22Rv1 (cell line): ENCODE data around the gene KIZ.

Experiments
- ZFX ChIP-seq: fragments of 450-650 bp; IDR thresholded peaks from 2 replicates; pipeline ENCODE4 v1.6.1; 2017; ENCODE audit warnings: antibody characterized with exemption, borderline replicate concordance
- TF ChIP-seq, protein P1 (sequence below): fragments of 450-650 bp; IDR thresholded peaks from 2 replicates; pipeline ENCODE4 v1.5.1; 2017; ENCODE audit warnings: mild to moderate bottlenecking

DNA sequence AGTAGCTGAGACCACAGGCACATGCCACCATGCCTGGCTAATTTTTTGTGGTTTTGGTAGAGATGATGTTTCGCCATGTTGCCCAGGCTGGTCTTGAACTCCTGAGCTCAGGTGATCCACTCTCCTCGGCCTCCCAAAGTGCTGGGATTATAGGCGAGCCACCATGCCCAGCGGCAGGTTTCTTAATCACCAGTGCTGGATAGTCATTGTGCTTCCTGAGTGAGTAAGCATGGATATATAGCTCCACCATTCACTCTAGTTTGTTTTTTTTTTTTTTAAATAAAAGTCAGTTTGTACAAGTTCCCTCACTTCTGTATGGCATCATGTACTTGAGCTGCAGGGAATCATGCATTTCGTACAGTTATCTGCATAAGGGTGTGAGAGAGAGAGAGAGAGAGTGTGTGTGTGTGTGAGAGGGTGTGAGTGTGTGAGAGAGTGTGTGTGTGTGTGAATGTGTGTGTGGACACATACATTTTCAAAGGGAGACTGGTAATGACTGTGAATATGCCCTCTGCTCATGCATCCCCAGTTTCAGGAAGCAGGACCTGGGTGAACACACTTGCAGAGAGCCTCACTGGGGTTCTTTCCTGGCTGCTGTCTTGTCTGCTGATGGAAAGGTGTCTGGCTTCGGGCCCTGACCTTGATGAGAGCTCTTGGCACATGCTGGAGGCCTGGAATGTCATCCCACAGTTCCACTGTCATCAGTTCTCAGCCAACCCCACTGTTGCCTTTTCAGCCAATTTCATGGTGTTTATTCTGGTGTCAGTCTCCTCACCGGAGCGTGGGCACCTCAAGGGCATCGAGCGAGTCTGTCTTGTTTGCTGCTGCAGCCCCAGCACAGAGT lies 112.3 kb downstream of the KIZ start:
- TF ChIP-seq, protein P1, sequence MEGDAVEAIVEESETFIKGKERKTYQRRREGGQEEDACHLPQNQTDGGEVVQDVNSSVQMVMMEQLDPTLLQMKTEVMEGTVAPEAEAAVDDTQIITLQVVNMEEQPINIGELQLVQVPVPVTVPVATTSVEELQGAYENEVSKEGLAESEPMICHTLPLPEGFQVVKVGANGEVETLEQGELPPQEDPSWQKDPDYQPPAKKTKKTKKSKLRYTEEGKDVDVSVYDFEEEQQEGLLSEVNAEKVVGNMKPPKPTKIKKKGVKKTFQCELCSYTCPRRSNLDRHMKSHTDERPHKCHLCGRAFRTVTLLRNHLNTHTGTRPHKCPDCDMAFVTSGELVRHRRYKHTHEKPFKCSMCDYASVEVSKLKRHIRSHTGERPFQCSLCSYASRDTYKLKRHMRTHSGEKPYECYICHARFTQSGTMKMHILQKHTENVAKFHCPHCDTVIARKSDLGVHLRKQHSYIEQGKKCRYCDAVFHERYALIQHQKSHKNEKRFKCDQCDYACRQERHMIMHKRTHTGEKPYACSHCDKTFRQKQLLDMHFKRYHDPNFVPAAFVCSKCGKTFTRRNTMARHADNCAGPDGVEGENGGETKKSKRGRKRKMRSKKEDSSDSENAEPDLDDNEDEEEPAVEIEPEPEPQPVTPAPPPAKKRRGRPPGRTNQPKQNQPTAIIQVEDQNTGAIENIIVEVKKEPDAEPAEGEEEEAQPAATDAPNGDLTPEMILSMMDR: no peak
- no peak for TF ChIP-seq ZFX
